Stimulated activated CD8-positive, alpha-beta memory T cell treated with anti-CD3 and anti-CD28 coated beads, Interleukin-7, amount 100 ng/mL, for 4 hours (primary cell): ENCODE data around the gene ABHD18.
"Not testable (repeated sequence)": the region's sequence is repeated elsewhere in the genome, so short reads cannot be mapped to it uniquely, and the experiment has no call there.

Source experiments
- DNase-seq, 2 donors: peaks; one replicate each; pipeline ENCODE4 v3.0.0-alpha.2; 2020; ENCODE audit warnings: low read depth in 2 of 2

The ABHD18 gene

GRCh38 chr4:127993151-127993550, 27.9 kb downstream of the ABHD18 start:
- DNase-seq = no peak

- DNase-seq = no peak
These were observed 30.6 kb downstream of the ABHD18 start for GRCh38 chr4:127995776-127996175.

- not testable (repeated sequence) for DNase-seq
These were observed 31.3 kb downstream of the ABHD18 start for GRCh38 chr4:127996521-127996920.

GRCh38 chr4:127997534-127998388, 32.6 kb downstream of the ABHD18 start:
- DNase-seq = no peak

- DNase-seq = no peak
These were observed 41.4 kb downstream of the ABHD18 start for GRCh38 chr4:128006592-128006991.

GRCh38 chr4:128009428-128009827, 44.2 kb downstream of the ABHD18 start:
- DNase-seq = no peak

GRCh38 chr4:128025319-128025718, 60.1 kb downstream of the ABHD18 start:
- no peak for DNase-seq

GRCh38 chr4:128029907-128030306, 64.7 kb downstream of the ABHD18 start:
- no peak for DNase-seq

- no peak for DNase-seq
These were observed 66.7 kb downstream of the ABHD18 start for GRCh38 chr4:128031756-128032384.

GRCh38 chr4:128039568-128039967, 74.4 kb downstream of the ABHD18 start:
- no peak for DNase-seq

- DNase-seq = not testable (repeated sequence)
These were observed 81.8 kb downstream of the ABHD18 start for GRCh38 chr4:128047019-128047418.

GRCh38 chr4:128047514-128047913, 82.3 kb downstream of the ABHD18 start:
- DNase-seq = not testable (repeated sequence)

- DNase-seq = not testable (repeated sequence)
These were observed 86.0 kb downstream of the ABHD18 start for GRCh38 chr4:128051229-128051628.

GRCh38 chr4:128054907-128055306, 89.7 kb downstream of the ABHD18 start:
- not testable (repeated sequence) for DNase-seq

- DNase-seq = not testable (repeated sequence)
These were observed 90.4 kb downstream of the ABHD18 start for GRCh38 chr4:128055441-128056206.

- no peak for DNase-seq
These were observed 91.2 kb downstream of the ABHD18 start for GRCh38 chr4:128056396-128056795.

GRCh38 chr4:128060121-128060698, 95.0 kb downstream of the ABHD18 start:
- DNase-seq = no peak

GRCh38 chr4:128060699-128061565, 95.7 kb downstream of the ABHD18 start, which contains the start of gene LARP1B:
Gene LARP1B (plus strand): TSS chr4:128061312. CDS start chr4:128074952, 13,640 bp downstream.
- peak; percentile 84 to 93 for DNase-seq

GRCh38 chr4:128061566-128062536, 96.6 kb downstream of the ABHD18 start:
- DNase-seq = peak; percentile 31 to 57

- DNase-seq = not testable (repeated sequence)
These were observed 101.2 kb downstream of the ABHD18 start for GRCh38 chr4:128066453-128066820.
